Activated CD4-positive, alpha-beta memory T cell treated with anti-CD3 and anti-CD28 coated beads for 36 hours (primary cell): ENCODE results near the gene CELF1. TPM values are rescaled to one million over a fixed set of nuclear protein-coding genes. Genes with fewer than 3 reads are reported as not detected.

ENCODE experiments used
- CTCF ChIA-PET: fragments of 350-600 bp; sonication (Branson Sonifier 250); formaldehyde crosslinking; loops from one replicate; lab custom pipeline; 2021; ENCODE audit warnings: antibody characterized with exemption, inconsistent platforms; lab: Charles Lee
- POLR2A ChIA-PET: fragments of 350-600 bp; sonication (Branson Sonifier 250); formaldehyde crosslinking; loops from one replicate; lab custom pipeline; 2021; ENCODE audit warnings: antibody characterized with exemption; lab: Charles Lee
- DNase-seq: peaks from one replicate; pipeline ENCODE4 v3.0.0-alpha.2; 2020
- H3K27ac Mint-ChIP-seq: one replicate; pipeline ENCODE4 v1.8.0; 2021; ENCODE audit warnings: mixed read lengths
- H3K27me3 Mint-ChIP-seq: one replicate; pipeline ENCODE4 v1.8.0; 2021; ENCODE audit warnings: mixed read lengths
- H3K36me3 Mint-ChIP-seq: one replicate; pipeline ENCODE4 v1.8.0; 2021; ENCODE audit warnings: mixed read lengths
- H3K4me1 Mint-ChIP-seq: one replicate; pipeline ENCODE4 v1.8.0; 2021; ENCODE audit warnings: low read depth, mixed read lengths
- H3K4me3 Mint-ChIP-seq: one replicate; pipeline ENCODE4 v1.8.0; 2021; ENCODE audit warnings: mild to moderate bottlenecking, mixed read lengths
- H3K9me3 Mint-ChIP-seq: one replicate; pipeline ENCODE4 v1.8.0; 2021; ENCODE audit warnings: mixed read lengths
- intact Hi-C: fragments of 100-400 bp; cut with micrococcal nuclease; formaldehyde crosslinking; loops from one replicate; pipeline ENCODE4 v1.15.1; 2023
- total RNA-seq, 2 experiments: library from RNA; stranded (reverse); gene quantifications; one replicate each; pipeline ENCODE4 v1.2.3, GENCODE V29; 2021

The CELF1 gene
- total RNA-seq, 2 experiments from 2014 or later, result 103 to 115 TPM

- no peaks in the 10 kb centered on the region for H3K9me3 Mint-ChIP-seq
- H3K27me3 Mint-ChIP-seq, result no peaks in the 10 kb centered on the region
- H3K27ac Mint-ChIP-seq, result peak overlapping the region; percentile 64
- peaks cover 65% of the 10 kb centered on the region for H3K36me3 Mint-ChIP-seq
- ChIA-PET CTCF (interaction anchor here (0.6 to 1.1 kb wide), 2 partner anchors 24 to 38 kb away, joined by 3 read pairs; no protein-coding TSS in a partner anchor), POLR2A (no interaction called here)
- H3K4me1 Mint-ChIP-seq, result peaks cover 17% of the 10 kb centered on the region
- intact Hi-C loops, result loop anchor here (1.0 kb wide), 1 partner anchor 33 kb away; no protein-coding TSS in a partner anchor
- no peak for DNase-seq
- H3K4me3 Mint-ChIP-seq, result no peak overlapping the region
These were observed 75.2 kb downstream of the CELF1 start for GRCh38 chr11:47477753-47478152.

DNA sequence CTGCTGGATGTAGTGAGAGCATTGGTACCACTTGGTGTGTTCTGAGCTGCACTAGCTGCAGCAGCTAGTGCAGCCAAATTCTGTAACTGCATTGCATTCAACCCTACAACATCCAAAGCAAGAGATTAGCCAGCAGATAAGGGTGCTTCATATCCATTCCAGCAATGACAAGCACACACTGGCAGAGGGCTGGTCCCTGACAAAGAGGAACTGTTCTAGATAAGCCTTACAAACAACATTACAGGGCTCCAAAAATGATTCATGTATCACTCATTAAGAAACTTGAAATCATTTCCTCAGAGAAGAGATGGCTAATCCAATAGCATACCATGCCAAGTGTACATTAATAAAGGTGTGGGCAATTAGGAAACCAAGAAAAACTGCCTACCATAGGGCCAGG, 75.6 kb downstream of the CELF1 start:
- no peaks in the 10 kb centered on the region for H3K9me3 Mint-ChIP-seq
- peak overlapping the region; percentile 78 for H3K27ac Mint-ChIP-seq
- peaks cover 17% of the 10 kb centered on the region for H3K4me1 Mint-ChIP-seq
- H3K27me3 Mint-ChIP-seq, result no peaks in the 10 kb centered on the region
- H3K36me3 Mint-ChIP-seq, result peaks cover 62% of the 10 kb centered on the region
- DNase-seq, result peak; percentile 61
- H3K4me3 Mint-ChIP-seq, result no peak overlapping the region
- POLR2A ChIA-PET, result interaction anchor here (0.5 kb wide), 1 partner anchor 13 kb away, joined by 4 read pairs; no protein-coding TSS in a partner anchor
- CTCF ChIA-PET, result interaction anchor here (1.1 kb wide), 1 partner anchor 23 kb away, joined by 3 read pairs; no protein-coding TSS in a partner anchor
- intact Hi-C loops, result loop anchor here (1.0 kb wide), 1 partner anchor 33 kb away; no protein-coding TSS in a partner anchor

DNA sequence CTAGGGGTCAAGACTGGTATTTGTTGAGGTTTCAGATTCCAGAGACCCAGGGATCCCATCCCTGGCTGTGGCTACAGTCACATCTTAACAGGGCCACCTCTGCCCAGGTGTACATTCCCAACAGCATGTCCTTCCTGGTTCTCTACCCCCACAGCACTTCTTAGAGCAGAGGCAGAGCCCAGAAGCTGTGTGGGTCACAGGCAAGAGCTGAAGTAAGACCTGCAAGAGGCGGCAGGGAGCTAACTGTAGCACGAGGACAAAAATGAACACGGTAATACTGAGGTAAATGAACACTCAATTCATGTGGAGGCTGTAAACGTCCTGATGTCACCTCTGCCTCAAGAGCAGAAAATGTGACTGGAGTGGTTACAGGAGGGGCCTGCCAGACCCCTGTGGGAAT, 82.3 kb downstream of the CELF1 start:
- intact Hi-C loops, result no loop called here
- DNase-seq, result no peak
- Mint-ChIP-seq H3K27ac (no peak overlapping the region), H3K9me3 (no peaks in the 10 kb centered on the region), H3K4me3 (no peak overlapping the region), H3K4me1 (peaks cover 5% of the 10 kb centered on the region), H3K27me3 (no peaks in the 10 kb centered on the region), H3K36me3 (peaks cover 56% of the 10 kb centered on the region)
- CTCF ChIA-PET, result interaction anchor here (0.6 to 1.6 kb wide), 3 partner anchors 17 to 283 kb away, joined by 4 read pairs; no protein-coding TSS in a partner anchor
- POLR2A ChIA-PET, result no interaction called here

DNA sequence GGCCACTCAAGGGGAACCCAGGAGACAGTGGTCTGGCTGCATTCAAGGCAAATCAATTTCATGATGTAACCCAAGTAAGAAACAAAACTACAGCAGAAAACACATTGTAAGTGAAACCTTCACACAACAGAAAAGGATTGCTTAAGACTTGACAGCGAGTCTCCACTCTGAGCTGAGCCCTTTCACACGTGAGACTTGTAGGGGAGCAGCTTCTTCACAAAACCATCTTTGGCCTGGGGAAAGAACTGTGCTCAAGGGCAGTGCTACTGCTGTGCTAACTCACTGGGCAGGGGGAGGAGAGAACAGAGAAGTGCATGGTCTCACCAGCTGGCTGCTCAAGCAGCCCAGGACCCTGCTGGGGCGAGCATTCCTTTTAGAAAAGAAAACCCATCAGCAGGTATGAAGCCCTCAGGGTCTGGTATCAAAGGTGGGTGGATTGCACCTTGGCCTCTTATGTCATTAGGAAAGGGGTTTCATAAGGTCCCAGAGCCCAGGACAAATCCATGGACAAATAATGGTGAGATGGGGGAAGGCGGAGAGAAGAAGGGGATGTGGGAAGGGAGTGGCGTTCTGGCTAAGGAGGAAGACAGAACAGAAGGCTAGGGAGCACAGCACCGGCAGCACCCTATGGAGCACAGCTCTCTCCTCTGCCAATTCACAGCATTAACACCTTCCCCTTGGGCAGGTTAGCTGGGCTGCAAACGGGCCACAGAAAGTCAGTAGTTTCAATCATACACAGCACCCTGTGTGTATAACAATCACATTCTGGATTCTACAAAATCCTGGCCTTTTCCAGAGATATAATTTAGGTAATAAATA, 83.4 kb downstream of the CELF1 start:
- intact Hi-C loops, result no loop called here
- peaks cover 5% of the 10 kb centered on the region for H3K4me1 Mint-ChIP-seq

GRCh38 chr11:47468598-47469214, 84.2 kb downstream of the CELF1 start:
- ChIA-PET POLR2A (no interaction called here), CTCF (no interaction called here)
- H3K4me3 Mint-ChIP-seq, result no peak overlapping the region
- intact Hi-C loops, result no loop called here
- no peak for DNase-seq
- peaks cover 5% of the 10 kb centered on the region for H3K4me1 Mint-ChIP-seq
- H3K27me3 Mint-ChIP-seq, result no peaks in the 10 kb centered on the region
- peaks cover 46% of the 10 kb centered on the region for H3K36me3 Mint-ChIP-seq
- peak overlapping the region; percentile 74 for H3K27ac Mint-ChIP-seq
- no peaks in the 10 kb centered on the region for H3K9me3 Mint-ChIP-seq

More for the DNA sequence above, 83.4 kb downstream of the CELF1 start:
- ChIA-PET POLR2A (no interaction called here), CTCF (interaction anchor here (1.6 kb wide), 1 partner anchor 95 kb away, joined by 4 read pairs; no protein-coding TSS in a partner anchor)
- no peaks in the 10 kb centered on the region for H3K27me3 Mint-ChIP-seq
- H3K36me3 Mint-ChIP-seq, result peaks cover 50% of the 10 kb centered on the region
- peak overlapping the region; percentile 74 for H3K27ac Mint-ChIP-seq
- H3K9me3 Mint-ChIP-seq, result no peaks in the 10 kb centered on the region
- H3K4me3 Mint-ChIP-seq, result no peak overlapping the region
- no peak for DNase-seq

DNA sequence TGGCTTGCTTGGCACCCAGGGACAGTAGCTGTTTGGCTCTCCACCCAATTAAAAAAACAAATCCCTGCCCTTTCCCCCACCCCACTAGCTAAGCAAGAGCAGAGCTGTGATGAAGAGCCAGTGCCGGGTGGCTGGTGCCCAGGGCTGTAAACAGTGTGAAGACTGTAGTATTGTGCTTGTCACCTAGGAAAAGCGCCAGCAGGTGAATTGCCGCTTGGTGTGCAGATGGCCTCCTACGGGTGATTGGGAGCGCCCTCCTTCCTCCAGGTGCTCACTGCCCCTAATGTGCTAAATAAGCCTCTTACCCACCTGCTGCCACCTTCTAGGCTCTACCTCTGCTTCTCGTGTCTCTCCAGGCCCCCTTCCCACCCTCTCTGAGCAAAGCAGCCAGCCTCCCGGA, 85.6 kb downstream of the CELF1 start:
- Mint-ChIP-seq H3K27me3 (no peaks in the 10 kb centered on the region), H3K9me3 (no peaks in the 10 kb centered on the region), H3K27ac (peak overlapping the region; percentile 33), H3K4me3 (no peak overlapping the region), H3K36me3 (peaks cover 37% of the 10 kb centered on the region), H3K4me1 (peaks cover 5% of the 10 kb centered on the region)
- ChIA-PET POLR2A (no interaction called here), CTCF (interaction anchor here (1.1 kb wide), 1 partner anchor 57 kb away, joined by 3 read pairs; no protein-coding TSS in a partner anchor)
- no peak for DNase-seq
- intact Hi-C loops, result no loop called here

DNA sequence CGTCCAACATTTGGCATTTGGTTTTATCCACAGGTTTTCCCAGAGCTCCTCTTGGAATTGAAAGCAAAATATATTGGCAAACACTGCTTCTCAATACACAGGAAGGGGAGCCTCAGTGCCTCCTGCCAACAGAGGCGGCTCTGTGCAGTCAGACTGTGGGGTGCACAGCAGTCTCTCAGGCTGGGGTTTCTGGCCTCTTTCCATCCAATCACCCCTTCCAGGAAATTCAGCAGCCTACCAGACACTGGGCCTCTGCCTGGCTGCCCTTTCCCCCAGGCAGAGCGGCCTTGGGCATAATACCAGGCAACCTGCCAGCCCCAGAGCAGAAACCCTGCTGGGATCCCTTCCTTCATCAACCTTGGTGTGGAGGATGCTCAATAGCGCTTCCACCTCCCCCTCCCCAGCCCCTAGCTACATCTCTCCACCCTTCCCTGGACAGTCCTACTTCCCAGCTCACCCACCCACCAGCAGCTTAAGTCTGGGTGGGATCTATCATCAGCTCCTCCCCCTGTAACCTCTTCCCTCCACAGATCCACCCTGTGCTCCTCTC, 86.2 kb downstream of the CELF1 start:
- Mint-ChIP-seq H3K27me3 (no peaks in the 10 kb centered on the region), H3K4me1 (peaks cover 5% of the 10 kb centered on the region), H3K4me3 (no peak overlapping the region), H3K9me3 (no peaks in the 10 kb centered on the region), H3K27ac (peak overlapping the region; percentile 33), H3K36me3 (peaks cover 36% of the 10 kb centered on the region)
- ChIA-PET POLR2A (no interaction called here), CTCF (interaction anchor here (0.6 to 1.4 kb wide), 3 partner anchors 57 to 118 kb away, joined by 3 to 4 read pairs (median 3); no protein-coding TSS in a partner anchor)
- intact Hi-C loops, result no loop called here
- no peak for DNase-seq

GRCh38 chr11:47466201-47466600, 86.7 kb downstream of the CELF1 start:
- peaks cover 5% of the 10 kb centered on the region for H3K4me1 Mint-ChIP-seq
- no peak overlapping the region for H3K27ac Mint-ChIP-seq
- ChIA-PET POLR2A (no interaction called here), CTCF (interaction anchor here (0.6 to 1.4 kb wide), 3 partner anchors 56 to 119 kb away, joined by 3 to 4 read pairs (median 3); no protein-coding TSS in a partner anchor)
- peaks cover 31% of the 10 kb centered on the region for H3K36me3 Mint-ChIP-seq
- H3K27me3 Mint-ChIP-seq, result no peaks in the 10 kb centered on the region
- H3K4me3 Mint-ChIP-seq, result no peak overlapping the region
- intact Hi-C loops, result no loop called here
- no peaks in the 10 kb centered on the region for H3K9me3 Mint-ChIP-seq
- DNase-seq, result no peak

DNA sequence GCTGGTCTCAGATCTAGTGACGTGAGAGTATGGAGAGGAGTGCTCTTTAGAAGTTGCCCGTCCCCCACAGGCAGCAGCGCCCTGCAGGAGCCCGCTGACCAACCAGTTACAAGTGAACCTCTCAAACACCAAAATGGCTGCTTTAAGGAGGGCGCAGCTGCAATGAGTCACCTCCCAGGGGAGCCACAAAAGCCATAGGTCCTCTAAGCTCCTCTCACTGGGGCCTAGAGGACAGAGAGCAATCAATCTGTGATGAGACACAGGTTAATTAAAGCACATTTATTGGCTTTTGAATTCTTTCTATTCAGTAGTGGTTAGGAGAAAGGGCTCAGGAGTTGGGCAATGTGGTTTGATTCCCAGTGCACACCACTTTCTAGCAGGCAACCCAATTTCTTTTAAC, 88.4 kb downstream of the CELF1 start:
- Mint-ChIP-seq H3K27me3 (no peaks in the 10 kb centered on the region), H3K36me3 (peaks cover 19% of the 10 kb centered on the region), H3K4me1 (peaks cover 4% of the 10 kb centered on the region), H3K4me3 (no peak overlapping the region), H3K27ac (no peak overlapping the region), H3K9me3 (no peaks in the 10 kb centered on the region)
- intact Hi-C loops, result no loop called here
- POLR2A ChIA-PET, result no interaction called here
- DNase-seq, result no peak
- CTCF ChIA-PET, result interaction anchor here (1.0 kb wide), 1 partner anchor 12 kb away, joined by 4 read pairs; no protein-coding TSS in a partner anchor

GRCh38 chr11:47461876-47462275, 91.1 kb downstream of the CELF1 start:
- no peaks in the 10 kb centered on the region for H3K9me3 Mint-ChIP-seq
- no peak overlapping the region for H3K4me3 Mint-ChIP-seq
- POLR2A ChIA-PET, result no interaction called here
- CTCF ChIA-PET, result interaction anchor here (0.6 to 1.2 kb wide), 3 partner anchors 8 to 266 kb away, joined by 5 to 6 read pairs (median 5); no protein-coding TSS in a partner anchor
- no peaks in the 10 kb centered on the region for H3K27me3 Mint-ChIP-seq
- intact Hi-C loops, result no loop called here
- H3K36me3 Mint-ChIP-seq, result peaks cover 3% of the 10 kb centered on the region
- H3K27ac Mint-ChIP-seq, result peak overlapping the region; percentile 40
- no peaks in the 10 kb centered on the region for H3K4me1 Mint-ChIP-seq
- no peak for DNase-seq

DNA sequence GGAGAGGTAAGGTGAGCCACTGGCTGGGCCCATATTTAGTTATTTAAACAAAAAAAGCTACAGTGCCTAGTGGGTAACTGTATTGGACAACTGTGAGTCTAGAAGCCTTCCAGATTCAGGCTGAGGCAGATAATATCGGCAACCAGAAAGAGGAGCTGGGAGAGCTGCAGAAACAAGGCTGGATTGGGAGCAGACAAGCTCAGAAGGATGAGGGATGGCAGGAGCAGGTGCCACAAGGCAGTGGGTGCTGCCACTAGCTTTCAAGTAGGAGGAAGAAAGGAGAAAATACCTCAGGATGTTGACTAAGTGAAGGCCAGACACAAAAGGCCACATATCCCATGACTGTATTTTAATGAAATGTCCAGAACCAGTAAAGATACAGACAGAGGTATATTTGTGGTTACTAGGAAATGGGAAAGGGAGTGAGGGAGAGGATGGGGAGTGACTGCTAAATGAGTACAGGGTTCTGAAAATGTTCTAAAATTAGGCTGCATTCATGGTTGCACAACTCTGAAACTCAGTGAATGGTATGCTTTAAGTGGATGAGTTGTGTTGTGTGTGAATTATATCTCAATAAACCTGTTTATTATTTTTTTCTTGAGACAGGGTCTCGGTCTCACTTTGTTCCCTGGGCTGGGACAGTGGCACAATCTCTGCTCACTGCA, 92.2 kb downstream of the CELF1 start:
- Mint-ChIP-seq H3K36me3 (peaks cover 3% of the 10 kb centered on the region), H3K4me3 (no peak overlapping the region), H3K9me3 (no peaks in the 10 kb centered on the region), H3K4me1 (no peaks in the 10 kb centered on the region), H3K27me3 (no peaks in the 10 kb centered on the region), H3K27ac (peak overlapping the region; percentile 3)
- intact Hi-C loops, result no loop called here
- CTCF ChIA-PET, result interaction anchor here (0.6 kb wide), 1 partner anchor 165 kb away, joined by 5 read pairs; no protein-coding TSS in a partner anchor
- POLR2A ChIA-PET, result no interaction called here
- DNase-seq, result no peak
